Jurkat, Clone E6-1 (cell line): ENCODE data around the gene SPTY2D1.
"Not testable (repeated sequence)": the region's sequence is repeated elsewhere in the genome, so short reads cannot be mapped to it uniquely, and the experiment has no call there.

Source experiments
- DNase-seq: peaks from one replicate; pipeline ENCODE4 v3.0.0-alpha.2; 2011; ENCODE audit warnings: low read depth, low spot score
- H3K4me3 ChIP-seq: 2 replicates; pipeline ENCODE4 v1.5.1; 2011; ENCODE audit warnings: mild to moderate bottlenecking, low read length, control low read depth, moderate library complexity

SPTY2D1 gene

DNA sequence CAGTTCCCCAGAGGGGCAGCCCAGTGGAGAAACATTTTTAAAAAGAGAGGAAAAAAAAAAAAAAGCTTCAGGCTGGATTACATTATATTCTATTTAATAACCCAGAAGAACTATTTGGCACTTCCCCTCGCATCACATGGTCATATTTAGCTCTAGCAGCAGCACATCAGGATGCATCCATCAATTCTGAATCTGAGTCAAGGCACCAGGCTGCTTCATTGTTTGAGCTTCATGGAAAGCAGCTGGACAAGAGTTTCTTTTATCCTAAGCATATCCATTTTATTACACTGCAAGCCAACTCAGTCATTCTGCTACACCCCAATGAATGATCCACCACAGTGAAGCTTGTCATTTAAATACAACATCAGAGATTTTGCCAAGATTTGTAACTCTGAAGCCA is 10.0 kb downstream of the SPTY2D1 start:
- DNase-seq = no peak
- H3K4me3 ChIP-seq = no peak overlapping the region

DNA sequence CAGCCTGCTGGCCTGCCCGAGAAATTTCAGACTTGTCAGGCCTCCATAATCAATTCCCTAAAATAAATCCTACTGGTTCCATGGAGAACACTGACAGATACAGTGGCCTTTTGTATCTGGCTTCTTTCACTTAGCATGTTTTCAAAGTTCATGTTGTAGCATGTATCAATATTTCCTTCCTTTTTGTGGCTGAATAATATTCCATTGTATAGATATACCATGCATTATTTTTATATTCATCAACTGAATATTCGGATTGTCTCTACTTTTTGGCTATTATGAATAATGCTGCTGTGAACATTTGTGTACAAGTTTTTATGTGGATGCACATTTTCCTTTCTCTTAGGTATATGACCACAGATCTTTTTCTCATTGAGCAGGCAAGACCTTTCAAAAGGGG is 10.4 kb downstream of the SPTY2D1 start:
- no peak for DNase-seq
- H3K4me3 ChIP-seq = no peak overlapping the region

- H3K4me3 ChIP-seq = peak overlapping the region; percentile 10
- no peak for DNase-seq
Observed at GRCh38 chr11:18618342-18619025, 15.7 kb downstream of the SPTY2D1 start.

DNA sequence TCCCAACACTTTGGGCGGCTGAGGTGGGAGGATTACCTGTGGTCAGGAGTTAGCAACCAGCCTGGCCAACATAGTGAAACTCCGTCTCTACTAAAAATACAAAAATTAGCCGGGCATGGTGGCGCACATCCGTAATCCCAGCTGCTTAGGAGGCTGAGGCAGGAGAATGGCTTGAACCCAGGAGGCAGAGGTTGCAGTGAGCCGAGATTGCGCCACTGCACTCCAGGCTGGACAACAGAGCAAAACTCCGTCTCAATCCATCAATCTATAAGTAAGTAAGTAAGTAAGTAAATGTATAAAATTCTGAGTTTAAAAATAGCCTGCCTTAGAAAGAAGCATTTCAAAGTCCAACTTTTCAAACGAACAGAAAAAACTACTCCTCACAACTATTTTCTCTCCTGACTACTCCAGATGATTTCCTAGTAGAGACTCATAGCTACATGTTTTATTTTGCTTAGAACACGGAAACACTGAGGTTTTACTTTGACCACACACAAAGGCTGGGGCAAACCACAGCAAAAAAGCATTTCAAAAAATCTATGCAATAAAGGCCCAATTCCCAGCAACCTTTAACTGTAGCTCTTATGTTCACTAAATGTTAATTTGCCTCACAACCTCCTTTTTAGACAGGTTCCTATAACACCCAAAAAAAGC is 16.3 kb downstream of the SPTY2D1 start:
- peak overlapping the region; percentile 10 for H3K4me3 ChIP-seq
- peak; percentile 94 for DNase-seq

GRCh38 chr11:18615628-18616392 is 18.3 kb downstream of the SPTY2D1 start:
- no peak overlapping the region for H3K4me3 ChIP-seq
- no peak for DNase-seq

- DNase-seq = no peak
Observed at GRCh38 chr11:18614667-18615066, 19.5 kb downstream of the SPTY2D1 start.

DNA sequence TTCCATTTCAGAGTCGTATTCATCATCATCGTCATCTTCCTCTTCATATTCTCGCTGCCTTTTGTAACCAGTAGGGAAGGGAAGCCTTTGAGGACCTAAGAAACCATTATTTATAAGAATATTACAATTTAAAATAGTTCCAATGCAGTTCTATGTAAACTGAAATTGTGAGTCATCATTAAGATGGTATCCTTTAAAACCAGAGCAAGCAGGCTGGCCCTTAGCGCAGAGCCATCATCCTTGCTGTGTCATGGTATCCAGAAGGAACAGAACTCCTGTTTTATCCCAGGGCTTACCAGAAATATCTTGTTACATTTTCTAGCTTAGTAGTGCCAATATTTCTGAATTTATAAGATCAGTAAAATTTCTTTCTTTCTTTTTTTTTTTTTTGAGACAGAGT is 21.7 kb downstream of the SPTY2D1 start:
- no peak for DNase-seq
- no peak overlapping the region for H3K4me3 ChIP-seq

More at GRCh38 chr11:18614667-18615066, 19.5 kb downstream of the SPTY2D1 start:
- H3K4me3 ChIP-seq = no peak overlapping the region

DNA sequence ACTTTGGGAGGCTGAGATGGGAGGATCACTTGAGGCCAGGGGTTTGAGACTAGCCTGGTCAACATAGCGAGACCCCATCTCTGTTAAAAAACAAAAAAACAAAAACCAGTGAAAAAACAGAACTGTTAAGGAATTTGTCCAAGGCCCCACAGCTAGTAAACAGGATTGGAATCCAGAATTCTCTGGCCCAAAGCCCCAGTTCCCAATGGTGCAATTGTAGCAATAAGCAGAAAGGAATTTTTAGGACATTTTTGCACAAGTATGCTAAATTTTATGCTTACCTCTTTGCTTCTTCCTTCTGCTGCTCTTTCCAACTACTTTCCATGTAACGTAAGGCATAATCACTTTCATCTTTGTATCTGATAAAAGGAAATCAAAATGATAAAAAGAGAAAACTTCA is 22.9 kb downstream of the SPTY2D1 start:
- no peak for DNase-seq
- H3K4me3 ChIP-seq = no peak overlapping the region

DNA sequence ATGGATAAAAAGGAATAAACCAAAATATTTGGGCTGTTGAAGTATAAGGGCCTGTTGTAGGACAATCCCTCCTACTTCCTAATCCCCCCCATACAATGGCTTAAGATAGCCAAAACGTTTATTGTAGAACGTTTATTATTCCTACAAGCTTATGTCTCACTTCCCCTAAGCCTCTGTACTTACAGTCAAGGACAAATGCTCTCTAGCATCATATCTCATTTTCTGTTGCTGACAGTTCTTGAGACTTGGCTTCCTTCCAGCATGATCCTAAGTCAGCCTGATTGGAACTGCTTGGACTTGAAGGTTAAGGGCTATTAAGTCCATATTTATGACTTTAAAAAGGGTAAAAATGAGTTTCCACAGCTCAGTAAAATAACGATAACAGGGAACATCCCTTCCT is 25.8 kb downstream of the SPTY2D1 start:
- no peak for DNase-seq
- H3K4me3 ChIP-seq = no peak overlapping the region

- no peak for DNase-seq
- no peak overlapping the region for H3K4me3 ChIP-seq
Observed at GRCh38 chr11:18600915-18601569, 33.1 kb downstream of the SPTY2D1 start.

DNA sequence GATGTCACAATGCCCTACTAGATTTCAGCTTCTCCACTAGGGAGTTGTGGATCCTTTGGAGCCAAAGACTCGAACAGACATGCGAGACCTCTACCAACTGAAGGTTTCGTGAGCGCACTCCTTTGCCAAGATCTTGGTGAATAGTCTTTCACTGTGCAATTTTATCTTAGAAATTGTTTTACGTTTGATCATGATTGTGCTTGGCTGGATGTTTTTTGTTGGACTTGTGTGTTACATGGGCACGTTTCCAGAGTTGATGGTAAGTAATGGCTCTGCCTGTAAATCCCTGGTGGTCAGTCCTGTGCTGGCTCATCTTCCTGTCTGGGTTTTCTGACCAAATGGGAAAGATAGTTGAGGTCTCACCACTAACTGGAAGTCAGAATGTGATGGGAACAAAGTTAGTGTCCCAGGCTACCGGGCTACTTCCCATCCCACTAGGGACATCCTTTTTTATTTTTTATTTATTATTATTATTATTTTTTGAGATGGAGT is 34.4 kb downstream of the SPTY2D1 start, which contains the start of gene MISFA:
Gene MISFA, plus strand, starts transcription at position 51 of the 492 bp plus-strand sequence. Its CDS starts 140 bp downstream, at position 191.
- DNase-seq = no peak
- H3K4me3 ChIP-seq = no peak within 1 kb of the TSS

GRCh38 chr11:18594999-18595749 is 39.0 kb downstream of the SPTY2D1 start:
- no peak overlapping the region for H3K4me3 ChIP-seq
- no peak for DNase-seq

- H3K4me3 ChIP-seq, DNase-seq: not testable (repeated sequence)
Observed at GRCh38 chr11:18594088-18594487, 40.1 kb downstream of the SPTY2D1 start.

- DNase-seq = no peak
- H3K4me3 ChIP-seq = no peak overlapping the region
Observed at GRCh38 chr11:18590571-18590970, 43.6 kb downstream of the SPTY2D1 start.

DNA sequence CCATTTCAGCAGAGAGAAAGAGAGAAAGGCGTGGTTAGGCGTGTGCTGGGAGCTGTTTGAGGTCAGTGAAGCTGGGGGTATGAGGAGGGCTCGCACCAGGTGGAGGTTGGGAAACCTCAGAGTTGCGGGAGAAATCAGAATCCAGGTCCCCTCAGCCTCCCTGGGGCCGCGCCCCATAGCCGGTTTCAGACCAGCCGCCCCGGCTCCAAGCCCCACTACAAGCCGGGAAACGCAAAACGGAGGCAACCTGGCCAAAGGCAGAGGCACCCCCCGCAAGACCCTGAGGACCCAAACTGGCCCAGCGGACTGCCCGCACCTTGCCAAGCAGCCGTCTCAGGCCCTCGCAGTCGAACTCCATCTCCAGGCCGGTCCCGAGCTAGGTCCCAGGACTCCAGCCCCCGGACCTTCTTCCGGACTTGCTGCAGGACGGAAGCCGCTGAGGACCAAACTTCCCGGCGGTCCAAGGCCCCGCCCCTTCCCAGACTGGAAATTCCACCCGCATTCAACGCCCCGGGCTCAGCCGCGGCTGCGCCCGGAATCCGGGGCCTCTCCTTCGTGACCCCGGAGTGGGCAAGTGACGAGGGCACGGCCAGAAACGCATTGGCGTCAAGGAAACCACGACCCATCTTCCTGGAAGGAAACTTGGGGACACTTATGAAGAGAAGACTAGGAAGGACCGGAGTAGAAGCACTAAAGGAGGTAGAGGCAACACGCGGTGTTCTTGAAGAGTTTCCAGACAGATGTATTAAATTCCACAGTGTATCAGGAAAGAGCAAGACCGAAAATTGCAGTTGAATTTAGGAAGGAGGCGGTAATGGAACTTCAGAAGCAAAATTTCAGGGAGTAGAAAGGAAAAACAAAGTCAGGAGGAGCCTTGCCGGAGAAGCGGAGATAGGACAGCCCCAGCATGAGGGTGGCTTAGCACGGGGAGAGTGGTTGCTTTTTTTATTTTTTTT is 45.6 kb downstream of the SPTY2D1 start, which contains the start of gene UEVLD:
Gene UEVLD, minus strand, starts transcription at position 438 of the 956 bp plus-strand sequence. Its CDS starts 80 bp downstream, at position 358.
- H3K4me3 ChIP-seq = no peak within 1 kb of the TSS
- DNase-seq = no peak

DNA sequence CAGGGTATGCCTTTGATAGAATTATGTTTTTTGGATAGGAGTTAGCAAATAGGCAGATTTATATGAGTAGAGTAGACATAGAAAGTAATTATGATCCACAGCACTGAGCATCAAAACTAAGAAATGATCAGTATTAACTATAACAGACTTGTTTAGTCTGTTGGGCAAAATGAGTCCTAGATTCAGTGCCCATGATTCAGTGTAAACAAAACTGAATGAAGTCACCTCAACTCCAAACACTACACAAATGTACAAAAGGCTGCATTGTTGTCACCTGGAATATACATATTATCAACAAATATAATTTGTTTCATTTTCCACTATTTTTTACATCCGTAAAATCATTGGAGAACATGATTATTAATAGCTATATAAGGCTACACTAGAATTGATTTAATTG is 52.3 kb downstream of the SPTY2D1 start:
- no peak for DNase-seq
- H3K4me3 ChIP-seq = no peak overlapping the region

DNA sequence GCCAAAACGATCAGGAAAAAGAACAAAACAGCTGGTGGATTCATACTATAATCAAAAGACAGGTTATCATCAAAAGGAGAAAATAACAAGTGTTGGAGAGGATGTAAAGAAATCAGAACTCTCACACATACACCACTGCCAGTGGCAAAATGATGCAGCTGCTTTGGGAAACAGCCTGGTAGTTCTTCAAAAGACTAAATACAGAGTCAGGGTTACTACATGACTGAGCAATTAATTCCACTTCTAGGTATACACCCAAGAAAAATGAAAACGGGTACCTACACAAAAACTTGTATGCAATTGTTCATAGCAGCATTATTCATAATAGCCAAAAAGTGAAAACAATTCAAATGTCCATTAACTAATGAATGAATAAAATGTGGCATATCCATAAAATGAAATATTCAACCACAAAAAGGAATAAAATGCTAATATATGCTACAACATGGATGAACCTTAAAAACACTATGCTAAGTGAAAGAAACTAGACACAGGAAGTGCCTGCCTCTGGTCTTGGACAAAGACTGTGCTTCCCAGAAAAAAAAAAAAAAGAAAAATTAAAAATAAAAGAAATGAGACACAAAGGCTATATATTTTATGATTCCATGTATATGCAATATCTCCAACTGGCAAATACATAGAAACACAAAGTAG is 53.9 kb downstream of the SPTY2D1 start:
- H3K4me3 ChIP-seq = no peak overlapping the region
- DNase-seq = no peak
